SK-N-DZ (cell line): ENCODE results near the gene METAP1D.

ENCODE experiments used
- DNase-seq: peaks from one replicate; pipeline ENCODE4 v3.0.0-alpha.2; 2015; ENCODE audit warnings: low spot score

Gene METAP1D

GRCh38 chr2:172080641-172081220, 81.0 kb downstream of the METAP1D start:
- no peak for DNase-seq

- DNase-seq, result no peak
These were observed 81.7 kb downstream of the METAP1D start for GRCh38 chr2:172081221-172082022.

- DNase-seq, result no peak
These were observed 82.6 kb downstream of the METAP1D start for GRCh38 chr2:172082105-172082943.

- DNase-seq, result no peak
These were observed 83.3 kb downstream of the METAP1D start for GRCh38 chr2:172082944-172083627.

- DNase-seq, result no peak
These were observed 84.1 kb downstream of the METAP1D start for GRCh38 chr2:172083628-172084394.

GRCh38 chr2:172084395-172084644, 84.6 kb downstream of the METAP1D start:
- no peak for DNase-seq

- DNase-seq, result peak; percentile 89
These were observed 85.1 kb downstream of the METAP1D start for GRCh38 chr2:172084645-172085459.

GRCh38 chr2:172085460-172086159, 85.9 kb downstream of the METAP1D start, which contains the start of gene DLX1:
Gene DLX1, plus strand, starts transcription at chr2:172085507. Its CDS starts 171 bp downstream, at chr2:172085678.
- DNase-seq, result no peak

- no peak for DNase-seq
These were observed 86.8 kb downstream of the METAP1D start for GRCh38 chr2:172086241-172087206.

- no peak for DNase-seq
These were observed 87.5 kb downstream of the METAP1D start for GRCh38 chr2:172087207-172087779.

GRCh38 chr2:172087780-172088244, 88.1 kb downstream of the METAP1D start:
- DNase-seq, result no peak

GRCh38 chr2:172088245-172089004, 88.7 kb downstream of the METAP1D start:
- DNase-seq, result no peak

- no peak for DNase-seq
These were observed 89.3 kb downstream of the METAP1D start for GRCh38 chr2:172089005-172089504.

- no peak for DNase-seq
These were observed 89.9 kb downstream of the METAP1D start for GRCh38 chr2:172089633-172090032.

- DNase-seq, result no peak
These were observed 90.5 kb downstream of the METAP1D start for GRCh38 chr2:172090044-172090961.
